ENCODE data around the gene MCM5.
"Not testable (repeated sequence)": the region's sequence is repeated elsewhere in the genome, so short reads cannot be mapped to it uniquely, and the experiment has no call there.

The MCM5 gene

DNA sequence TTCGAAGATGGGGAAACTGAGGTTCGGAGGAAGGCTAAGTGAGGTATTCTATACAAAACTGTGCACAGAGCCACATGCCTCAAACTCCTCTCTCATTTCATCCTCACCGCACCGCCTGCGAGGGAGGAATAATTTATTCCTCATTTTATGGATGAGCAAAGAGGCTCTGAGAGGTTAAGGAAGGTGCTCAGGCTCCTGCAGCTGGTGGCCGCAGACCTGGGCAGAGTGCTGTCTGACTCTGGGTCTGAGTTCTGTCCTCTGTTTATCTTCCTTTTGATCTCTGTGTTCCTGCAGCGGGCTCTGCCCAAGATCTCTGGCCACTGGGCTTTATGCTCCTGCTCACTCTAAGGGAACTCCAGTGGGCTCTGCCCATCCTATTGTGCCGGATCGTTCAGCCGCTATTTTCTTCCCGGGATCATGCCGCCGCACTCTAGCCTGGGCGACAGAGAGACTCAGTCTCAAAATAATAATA lies 59.5 kb downstream of the MCM5 start:
- Histone ChIP-seq H2BK15ac (ENCODE audit: low read length) (no peak overlapping the region), H2BK5ac (ENCODE audit: low read length) (no peak overlapping the region), H3K4me3 (ENCODE audit: low read length in 2 of 2) (no peak overlapping the region), H3K14ac (ENCODE audit: low read length) (no peak overlapping the region), H2AK5ac (ENCODE audit: low read depth, low read length) (no peak overlapping the region), H2BK12ac (ENCODE audit: low read length) (no peak overlapping the region), H3K9ac (ENCODE audit: low read depth, low read length, poor library complexity) (no peak overlapping the region), H3K18ac (ENCODE audit: low read length) (no peak overlapping the region), H2AFZ (ENCODE audit: low read length) (no peak overlapping the region), H4K8ac (ENCODE audit: low read depth, low read length) (no peak overlapping the region), H4K91ac (ENCODE audit: low read depth, low read length, poor library complexity) (no peak overlapping the region), H3K23ac (ENCODE audit: low read depth, low read length, poor library complexity) (no peak overlapping the region), H3K27ac (replicated peaks; ENCODE audit: low read length) (no peak overlapping the region), H3K27me3 (ENCODE audit: control insufficient read depth in 3 of 3, insufficient read depth in 3 of 3, low read depth in 1 of 3, low read length in 3 of 3) (no peaks in the 10 kb centered on the region), H3K4me1 (ENCODE audit: control insufficient read depth in 2 of 2, insufficient read depth in 1 of 2, low read depth in 1 of 2, low read length in 2 of 2) (peaks cover 15 to 16% of the 10 kb centered on the region in 2 donors), H2BK120ac (ENCODE audit: low read depth, low read length) (peak overlapping the region; percentile 64), H3K4ac (ENCODE audit: low read length) (no peak overlapping the region), H3K9me3 (replicated peaks in 1 of 2; ENCODE audit: control insufficient read depth in 2 of 2, insufficient read depth in 1 of 2, low read depth in 1 of 2, low read length in 2 of 2) (peaks cover 0 to 2% of the 10 kb centered on the region in 2 donors), H3K79me1 (ENCODE audit: low read depth, low read length) (no peaks in the 10 kb centered on the region), H3K4me2 (ENCODE audit: insufficient read depth, low read length, poor library complexity, severe bottlenecking) (no peak overlapping the region), H3K36me3 (replicated peaks in 1 of 2; ENCODE audit: control insufficient read depth in 2 of 2, insufficient read depth in 2 of 2, low read length in 2 of 2) (no peaks in the 10 kb centered on the region)
- no CpG with 5 or more reads among the region's 14 CpGs for WGBS, 2 donors (ENCODE audit: extremely low coverage in 2 of 2, insufficient read length in 2 of 2, insufficient replicate concordance in 1 of 2)
- no peak for DNase-seq (ENCODE audit: low spot score)

DNA sequence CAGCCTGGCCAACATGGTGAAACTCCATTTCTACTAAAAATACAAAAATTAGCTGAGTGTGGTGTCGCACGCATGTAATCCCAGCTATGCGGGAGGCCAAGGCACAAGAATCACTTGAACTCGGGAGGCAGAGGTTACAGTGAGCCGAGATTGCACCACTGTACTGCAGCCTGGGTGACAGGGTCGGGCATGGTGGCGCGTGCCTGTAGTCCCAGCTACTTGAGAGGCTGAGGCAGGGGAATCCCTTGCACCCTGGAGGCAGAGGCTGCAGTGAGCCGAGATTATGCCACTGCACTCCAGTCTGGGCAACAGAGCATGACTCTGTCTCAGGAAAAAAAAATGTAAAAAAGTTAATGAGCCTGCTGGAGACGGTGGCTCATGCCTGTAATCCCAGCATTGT lies 60.0 kb downstream of the MCM5 start:
- WGBS, 2 donors (ENCODE audit: extremely low coverage in 2 of 2, insufficient read length in 2 of 2, insufficient replicate concordance in 1 of 2): no CpG with 5 or more reads among the region's 10 CpGs
- not testable (repeated sequence) for H3K4me3 ChIP-seq (ENCODE audit: low read length in 2 of 2); H3K36me3 ChIP-seq (replicated peaks in 1 of 2; ENCODE audit: control insufficient read depth in 2 of 2, insufficient read depth in 2 of 2, low read length in 2 of 2)

DNA sequence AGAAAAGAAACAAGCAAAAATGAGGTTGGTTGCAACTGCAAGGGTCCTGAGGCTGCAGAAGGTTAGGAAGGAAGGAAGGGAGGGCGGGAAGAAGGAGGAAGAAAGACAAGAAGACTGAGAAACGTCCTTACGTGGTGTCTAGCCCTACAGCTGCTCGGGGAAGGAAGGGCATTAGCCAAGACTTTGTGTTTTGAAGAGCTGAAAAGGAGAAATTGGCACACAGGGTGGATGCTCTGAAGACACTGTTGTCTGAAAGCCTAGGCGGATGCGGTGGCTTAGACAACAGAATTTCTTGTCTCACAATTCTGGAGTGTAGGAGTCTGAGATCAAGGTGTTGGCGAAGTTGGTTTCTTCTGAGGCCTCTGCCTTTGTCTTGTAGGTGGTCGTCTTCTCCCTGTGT lies 60.7 kb downstream of the MCM5 start:
- WGBS, 2 donors (ENCODE audit: extremely low coverage in 2 of 2, insufficient read length in 2 of 2, insufficient replicate concordance in 1 of 2): no CpG with 5 or more reads among the region's 8 CpGs
- H2BK120ac ChIP-seq (ENCODE audit: low read depth, low read length): no peak overlapping the region
- no peaks in the 10 kb centered on the region for H3K79me1 ChIP-seq (ENCODE audit: low read depth, low read length)
- H3K27ac ChIP-seq (replicated peaks; ENCODE audit: low read length): no peak overlapping the region
- no peak overlapping the region for H4K91ac ChIP-seq (ENCODE audit: low read depth, low read length, poor library complexity)
- H3K23ac ChIP-seq (ENCODE audit: low read depth, low read length, poor library complexity): no peak overlapping the region
- H4K8ac ChIP-seq (ENCODE audit: low read depth, low read length): no peak overlapping the region
- H3K4me1 ChIP-seq (ENCODE audit: control insufficient read depth in 2 of 2, insufficient read depth in 1 of 2, low read depth in 1 of 2, low read length in 2 of 2): peaks cover 14 to 15% of the 10 kb centered on the region in 2 donors
- H3K4ac ChIP-seq (ENCODE audit: low read length): no peak overlapping the region
- no peaks in the 10 kb centered on the region for H3K27me3 ChIP-seq (ENCODE audit: control insufficient read depth in 3 of 3, insufficient read depth in 3 of 3, low read depth in 1 of 3, low read length in 3 of 3)
- H3K18ac ChIP-seq (ENCODE audit: low read length): no peak overlapping the region
- no peaks in the 10 kb centered on the region for H3K9me3 ChIP-seq (replicated peaks in 1 of 2; ENCODE audit: control insufficient read depth in 2 of 2, insufficient read depth in 1 of 2, low read depth in 1 of 2, low read length in 2 of 2)
- no peak overlapping the region for H2AFZ ChIP-seq (ENCODE audit: low read length)
- H3K14ac ChIP-seq (ENCODE audit: low read length): no peak overlapping the region
- no peak overlapping the region for H2BK15ac ChIP-seq (ENCODE audit: low read length)
- no peak overlapping the region for H2BK12ac ChIP-seq (ENCODE audit: low read length)
- no peak overlapping the region for H2BK5ac ChIP-seq (ENCODE audit: low read length)
- no peak overlapping the region for H3K9ac ChIP-seq (ENCODE audit: low read depth, low read length, poor library complexity)
- H3K4me3 ChIP-seq (ENCODE audit: low read length in 2 of 2): no peak overlapping the region
- no peak for DNase-seq (ENCODE audit: low spot score)
- H2AK5ac ChIP-seq (ENCODE audit: low read depth, low read length): no peak overlapping the region
- no peak overlapping the region for H3K4me2 ChIP-seq (ENCODE audit: insufficient read depth, low read length, poor library complexity, severe bottlenecking)
- no peaks in the 10 kb centered on the region for H3K36me3 ChIP-seq (replicated peaks in 1 of 2; ENCODE audit: control insufficient read depth in 2 of 2, insufficient read depth in 2 of 2, low read length in 2 of 2)

More for the DNA sequence above, 60.0 kb downstream of the MCM5 start:
- not testable (repeated sequence) for H2BK120ac ChIP-seq (ENCODE audit: low read depth, low read length); H2AFZ ChIP-seq (ENCODE audit: low read length); H3K9me3 ChIP-seq (replicated peaks in 1 of 2; ENCODE audit: control insufficient read depth in 2 of 2, insufficient read depth in 1 of 2, low read depth in 1 of 2, low read length in 2 of 2); H2BK5ac ChIP-seq (ENCODE audit: low read length); H3K23ac ChIP-seq (ENCODE audit: low read depth, low read length, poor library complexity); H2AK5ac ChIP-seq (ENCODE audit: low read depth, low read length); H3K14ac ChIP-seq (ENCODE audit: low read length); H2BK15ac ChIP-seq (ENCODE audit: low read length); H3K4me2 ChIP-seq (ENCODE audit: insufficient read depth, low read length, poor library complexity, severe bottlenecking); H2BK12ac ChIP-seq (ENCODE audit: low read length); H3K9ac ChIP-seq (ENCODE audit: low read depth, low read length, poor library complexity); H3K4ac ChIP-seq (ENCODE audit: low read length); H3K79me1 ChIP-seq (ENCODE audit: low read depth, low read length); DNase-seq (ENCODE audit: low spot score); H4K91ac ChIP-seq (ENCODE audit: low read depth, low read length, poor library complexity); H3K18ac ChIP-seq (ENCODE audit: low read length); H4K8ac ChIP-seq (ENCODE audit: low read depth, low read length); H3K27me3 ChIP-seq (ENCODE audit: control insufficient read depth in 3 of 3, insufficient read depth in 3 of 3, low read depth in 1 of 3, low read length in 3 of 3); H3K27ac ChIP-seq (replicated peaks; ENCODE audit: low read length)
- peaks cover 14 to 15% of the 10 kb centered on the region in 2 donors for H3K4me1 ChIP-seq (ENCODE audit: control insufficient read depth in 2 of 2, insufficient read depth in 1 of 2, low read depth in 1 of 2, low read length in 2 of 2)

DNA sequence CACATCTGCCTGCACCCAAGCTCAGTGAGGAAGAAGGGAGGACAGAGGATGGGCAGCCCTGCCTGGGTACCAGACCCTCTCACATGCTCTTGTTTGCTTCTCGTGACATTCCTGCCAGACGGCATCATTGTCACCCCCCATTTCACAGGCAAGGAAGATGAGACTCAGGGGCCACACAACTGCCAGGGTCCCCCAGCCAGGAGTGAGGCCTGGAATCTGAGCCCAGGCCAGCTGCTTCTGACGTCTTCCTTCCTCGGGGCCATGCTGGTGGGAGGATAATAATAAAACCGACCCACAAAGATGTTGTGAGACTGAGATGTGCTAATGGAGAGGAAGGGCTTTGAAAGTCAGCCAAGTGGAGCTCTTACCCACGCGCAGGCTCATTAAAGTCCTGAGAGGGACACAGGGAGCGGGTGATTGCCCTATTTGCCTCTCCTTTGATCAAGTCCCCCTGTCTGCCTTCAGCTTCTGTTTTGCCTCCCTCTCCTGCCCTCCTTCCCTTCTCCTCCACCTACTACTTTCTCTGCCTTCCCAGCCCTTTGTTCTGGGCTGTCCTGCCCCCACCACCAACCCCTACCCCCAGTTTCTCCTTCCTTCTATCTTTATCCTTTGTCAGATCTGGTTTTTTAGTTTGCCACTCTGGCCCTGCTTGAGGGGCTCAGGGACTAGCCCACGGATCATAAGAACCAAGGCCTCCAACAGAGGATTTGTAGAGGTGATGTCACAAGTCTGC lies 62.7 kb downstream of the MCM5 start:
- Histone ChIP-seq H3K4me2 (ENCODE audit: insufficient read depth, low read length, poor library complexity, severe bottlenecking) (no peak overlapping the region), H4K91ac (ENCODE audit: low read depth, low read length, poor library complexity) (no peak overlapping the region), H2BK5ac (ENCODE audit: low read length) (peak overlapping the region; percentile 85), H3K18ac (ENCODE audit: low read length) (peak overlapping the region; percentile 74), H3K27me3 (ENCODE audit: control insufficient read depth in 3 of 3, insufficient read depth in 3 of 3, low read depth in 1 of 3, low read length in 3 of 3) (no peaks in the 10 kb centered on the region), H3K14ac (ENCODE audit: low read length) (no peak overlapping the region), H3K9me3 (replicated peaks in 1 of 2; ENCODE audit: control insufficient read depth in 2 of 2, insufficient read depth in 1 of 2, low read depth in 1 of 2, low read length in 2 of 2) (no peaks in the 10 kb centered on the region), H2BK120ac (ENCODE audit: low read depth, low read length) (peak overlapping the region; percentile 2), H3K4me1 (ENCODE audit: control insufficient read depth in 2 of 2, insufficient read depth in 1 of 2, low read depth in 1 of 2, low read length in 2 of 2) (peaks cover 16 to 18% of the 10 kb centered on the region in 2 donors), H3K27ac (replicated peaks; ENCODE audit: low read length) (no peak overlapping the region), H3K4ac (ENCODE audit: low read length) (no peak overlapping the region), H4K8ac (ENCODE audit: low read depth, low read length) (no peak overlapping the region), H2BK15ac (ENCODE audit: low read length) (no peak overlapping the region), H3K4me3 (ENCODE audit: low read length in 2 of 2) (no peak overlapping the region), H2AFZ (ENCODE audit: low read length) (no peak overlapping the region), H2AK5ac (ENCODE audit: low read depth, low read length) (no peak overlapping the region), H3K79me1 (ENCODE audit: low read depth, low read length) (no peaks in the 10 kb centered on the region), H2BK12ac (ENCODE audit: low read length) (no peak overlapping the region), H3K23ac (ENCODE audit: low read depth, low read length, poor library complexity) (peak overlapping the region; percentile 34), H3K9ac (ENCODE audit: low read depth, low read length, poor library complexity) (no peak overlapping the region), H3K36me3 (replicated peaks in 1 of 2; ENCODE audit: control insufficient read depth in 2 of 2, insufficient read depth in 2 of 2, low read length in 2 of 2) (no peaks in the 10 kb centered on the region)
- no CpG with 5 or more reads among the region's 9 CpGs for WGBS, 2 donors (ENCODE audit: extremely low coverage in 2 of 2, insufficient read length in 2 of 2, insufficient replicate concordance in 1 of 2)
- no peak for DNase-seq (ENCODE audit: low spot score)
